ENCODE measurements around the gene EHD4.

Gene EHD4

DNA sequence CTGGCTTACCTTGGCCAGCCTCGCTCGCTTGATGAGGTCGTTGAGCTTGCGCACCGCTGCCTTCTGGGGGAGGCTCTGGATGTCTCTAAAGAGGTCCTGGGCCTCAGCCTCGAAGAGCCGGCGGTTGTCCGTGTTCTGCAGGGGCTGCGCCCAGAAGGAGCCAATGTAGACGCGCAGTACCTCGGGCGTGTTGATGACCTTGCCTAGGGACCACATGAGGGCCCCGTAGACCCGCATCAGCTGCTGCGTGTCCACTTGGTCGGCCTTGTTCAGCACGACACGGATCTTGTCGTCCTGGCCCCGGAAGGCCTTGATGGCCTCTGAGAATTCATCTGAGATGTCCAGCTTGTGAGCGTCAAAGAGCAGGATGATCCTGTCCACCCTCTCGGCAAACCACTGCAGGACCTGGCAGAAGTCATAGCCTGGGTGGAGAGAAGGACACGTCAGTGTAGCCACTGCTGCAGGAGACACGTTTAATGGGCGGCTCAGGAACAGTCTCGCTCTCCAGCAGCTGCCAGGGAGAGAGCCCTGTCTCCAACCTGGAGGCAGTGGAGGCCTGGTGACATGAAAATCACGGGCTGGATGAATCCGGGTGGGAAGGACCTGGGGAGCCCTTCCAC, 53.0 kb downstream of the EHD4 start:
- DNase-seq (ENCODE audit: low spot score) = no peak

DNA sequence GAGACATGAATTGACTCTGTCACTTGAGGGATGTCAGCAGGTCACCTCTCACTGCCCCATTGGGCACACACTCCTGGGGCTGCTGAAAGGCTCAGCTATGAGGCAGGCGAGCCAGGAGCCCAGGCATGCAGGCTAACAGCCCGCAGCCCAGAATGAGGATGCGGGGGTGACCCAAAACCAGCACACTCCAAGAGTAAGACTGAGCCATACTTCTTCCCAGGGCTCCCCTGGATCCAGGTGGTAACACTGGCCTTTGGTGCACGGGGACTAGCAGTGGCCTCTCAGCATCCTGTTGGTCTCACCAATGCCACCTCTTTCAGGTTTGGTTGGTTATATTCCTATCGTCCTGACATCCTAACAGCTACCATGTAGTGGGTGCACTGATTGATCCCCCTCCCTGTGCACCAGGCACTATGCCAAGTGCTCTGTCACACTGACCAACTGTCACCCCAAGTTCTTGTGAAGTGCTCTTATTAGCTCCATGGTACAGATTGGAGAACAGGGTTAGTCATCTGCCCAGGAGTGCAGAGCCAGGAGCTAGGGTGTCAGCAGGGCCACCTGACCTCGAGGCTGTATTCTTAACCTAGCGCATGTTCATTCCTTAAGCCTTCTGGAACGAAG, 53.7 kb downstream of the EHD4 start:
- DNase-seq (ENCODE audit: low spot score) = no peak

GRCh38 chr15:41917767-41918430, 54.5 kb downstream of the EHD4 start:
- peak; percentile 36 for DNase-seq (ENCODE audit: low spot score)

GRCh38 chr15:41915255-41915994, 56.9 kb downstream of the EHD4 start:
- no peak for DNase-seq (ENCODE audit: low spot score)

DNA sequence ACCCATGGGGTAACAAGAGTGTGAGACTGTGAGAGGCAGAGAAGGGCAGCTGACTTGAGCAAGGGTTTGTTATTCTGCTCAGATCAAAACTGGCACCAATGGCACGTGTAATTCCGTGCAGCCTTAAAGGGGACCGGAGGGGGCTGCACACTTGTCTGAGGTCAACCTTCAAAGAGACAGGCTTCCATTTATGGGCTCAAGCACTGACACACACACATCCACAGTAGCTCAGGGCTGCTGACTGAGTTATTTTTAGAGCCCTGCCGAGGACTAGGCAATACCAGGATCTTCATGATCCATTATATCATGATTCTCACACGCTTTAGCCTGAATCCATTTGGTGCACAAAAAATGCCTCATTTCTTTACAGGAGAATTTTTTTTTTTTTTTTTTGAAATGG, 57.9 kb downstream of the EHD4 start:
- no peak for DNase-seq (ENCODE audit: low spot score)

DNA sequence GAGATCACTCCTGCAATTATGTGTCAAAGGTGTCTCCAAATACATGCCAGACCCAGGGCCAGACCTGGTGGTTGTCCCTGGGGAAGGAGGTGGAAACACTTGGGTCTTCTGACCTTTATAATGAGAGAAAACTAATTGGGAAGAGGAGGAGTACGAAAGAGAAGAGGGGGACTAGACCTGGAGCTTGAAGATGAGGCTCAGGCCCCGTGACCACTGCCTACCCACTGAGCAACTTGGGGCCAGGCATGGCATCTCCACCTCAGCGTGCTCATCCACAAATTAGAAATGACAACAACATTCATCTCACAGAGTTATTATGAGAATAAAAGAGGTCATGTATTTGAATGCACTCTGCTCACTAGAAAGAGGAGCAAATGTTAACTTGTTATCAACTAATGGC, 59.1 kb downstream of the EHD4 start:
- no peak for DNase-seq (ENCODE audit: low spot score)

DNA sequence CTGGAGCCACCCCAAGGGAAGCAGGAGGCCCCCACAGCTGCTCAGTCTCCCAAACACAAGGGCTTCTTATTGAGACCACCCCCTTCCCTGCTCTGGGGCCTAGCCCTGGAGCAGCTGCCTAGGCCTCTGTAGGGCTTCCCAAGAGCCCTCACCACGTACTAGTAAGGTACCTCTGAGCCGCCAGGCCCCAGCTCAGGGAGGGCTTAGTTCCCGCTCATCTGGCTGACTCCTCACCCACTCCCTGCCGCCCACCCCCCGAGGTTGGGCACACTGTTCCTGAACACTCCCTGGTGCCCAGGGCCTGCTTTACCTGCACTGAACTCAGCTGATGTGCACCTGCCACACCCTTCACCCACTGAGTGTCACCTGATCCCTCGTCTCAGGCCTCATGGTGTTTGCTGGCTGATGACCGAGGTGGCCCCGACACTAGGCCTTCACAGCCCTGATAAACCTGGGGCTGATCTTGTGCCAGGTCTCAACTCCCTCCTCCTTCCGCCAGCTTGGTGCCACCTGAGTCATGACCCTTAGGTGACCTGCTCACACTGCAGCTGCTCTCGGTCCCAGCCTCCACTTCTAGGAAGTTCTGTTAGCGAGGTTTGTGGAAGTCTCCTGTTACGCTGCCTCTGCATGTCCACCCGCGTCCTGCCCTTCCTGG, 60.5 kb downstream of the EHD4 start:
- DNase-seq (ENCODE audit: low spot score) = no peak

- no peak for DNase-seq (ENCODE audit: low spot score)
Measured at GRCh38 chr15:41908736-41909461, 63.5 kb downstream of the EHD4 start.

- no peak for DNase-seq (ENCODE audit: low spot score)
Measured at GRCh38 chr15:41907141-41907540, 65.2 kb downstream of the EHD4 start.

DNA sequence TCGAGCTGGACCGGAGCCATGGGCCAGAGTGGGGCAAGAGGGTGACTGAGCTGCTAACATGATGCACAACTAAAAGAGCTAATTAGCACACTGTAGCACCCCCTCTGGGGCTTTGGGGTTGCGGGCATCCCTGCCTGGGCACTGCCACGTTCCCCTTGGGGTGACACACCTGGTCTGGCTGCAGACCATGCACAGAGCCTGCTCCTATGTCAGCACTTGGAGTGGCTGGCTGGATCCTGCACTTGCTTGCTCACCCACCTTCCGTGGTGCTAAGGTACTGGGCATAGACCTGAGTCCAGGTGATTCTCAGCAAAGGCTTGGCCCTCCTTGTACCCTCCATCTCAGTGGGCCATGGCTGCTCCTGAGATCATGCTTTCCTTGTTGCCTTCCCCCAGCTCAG, 65.7 kb downstream of the EHD4 start:
- DNase-seq (ENCODE audit: low spot score) = no peak

- no peak for DNase-seq (ENCODE audit: low spot score)
Measured at GRCh38 chr15:41905036-41905793, 67.1 kb downstream of the EHD4 start.

GRCh38 chr15:41904541-41905005, 67.8 kb downstream of the EHD4 start:
- peak; percentile 49 for DNase-seq (ENCODE audit: low spot score)

GRCh38 chr15:41903782-41904181, 68.6 kb downstream of the EHD4 start:
- no peak for DNase-seq (ENCODE audit: low spot score)

GRCh38 chr15:41901431-41901830, 70.9 kb downstream of the EHD4 start:
- no peak for DNase-seq (ENCODE audit: low spot score)

GRCh38 chr15:41900526-41901380, 71.6 kb downstream of the EHD4 start:
- no peak for DNase-seq (ENCODE audit: low spot score)

GRCh38 chr15:41899854-41900442, 72.4 kb downstream of the EHD4 start:
- DNase-seq (ENCODE audit: low spot score) = no peak

DNA sequence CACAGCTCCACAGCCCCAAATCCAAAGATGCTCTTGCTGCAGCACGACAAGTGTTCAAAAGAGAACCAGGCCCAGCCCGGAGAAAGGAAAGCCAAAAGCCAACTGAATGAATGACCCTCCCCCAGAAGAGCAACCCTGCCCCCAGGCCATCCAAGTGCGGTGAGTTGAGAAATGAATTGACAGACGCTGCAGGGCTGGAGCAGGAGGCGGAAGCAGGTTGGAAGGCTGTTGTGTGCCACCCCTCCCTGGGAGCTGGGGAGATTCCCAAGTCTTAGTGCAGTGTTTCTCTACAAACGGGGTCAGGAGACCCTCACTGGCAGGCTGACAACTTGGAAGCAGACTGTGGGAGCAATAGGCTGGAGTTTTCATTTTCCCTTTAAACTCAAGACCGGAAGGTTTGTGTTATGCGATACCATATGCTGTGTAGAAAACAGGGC, 75.0 kb downstream of the EHD4 start:
- no peak for DNase-seq (ENCODE audit: low spot score)

DNA sequence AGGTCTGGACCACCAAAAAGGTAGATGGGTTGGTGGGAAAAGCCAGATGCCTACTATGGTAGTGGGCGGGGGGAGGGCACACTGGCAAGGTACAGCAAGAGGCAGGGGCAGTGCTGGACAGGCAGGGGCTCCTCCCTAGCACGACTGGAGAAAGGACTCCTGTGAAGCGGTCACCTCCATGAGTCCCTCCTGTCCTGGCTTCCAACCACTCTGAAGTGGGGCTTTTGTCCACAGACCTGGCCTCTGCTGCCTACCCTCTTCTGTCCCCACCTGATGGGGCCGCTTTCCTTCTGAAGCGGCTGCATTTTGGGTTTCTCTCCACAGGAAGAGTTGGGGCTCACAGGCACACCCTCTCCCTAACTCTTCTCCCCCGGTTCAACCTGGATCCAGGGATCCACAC, 75.8 kb downstream of the EHD4 start:
- DNase-seq (ENCODE audit: low spot score) = no peak

DNA sequence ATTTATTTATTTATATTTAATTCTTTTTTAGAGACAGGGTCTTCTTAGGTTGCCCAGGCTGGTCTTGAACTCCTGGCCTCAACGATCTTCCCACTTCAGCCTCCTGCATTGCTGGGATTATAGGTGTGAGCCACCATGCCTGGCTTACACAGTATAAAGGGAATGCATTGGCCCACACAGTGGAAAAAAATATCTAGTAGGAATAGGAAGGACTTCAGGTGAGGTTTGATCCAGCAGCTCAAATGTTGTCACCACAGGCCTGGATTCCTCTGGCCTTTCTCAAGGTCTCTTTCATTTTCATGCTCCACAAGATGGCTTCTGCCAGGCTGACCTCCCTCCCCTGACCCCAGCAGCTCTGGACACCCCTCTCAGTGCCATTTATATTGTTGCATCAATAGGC, 76.4 kb downstream of the EHD4 start:
- DNase-seq (ENCODE audit: low spot score) = no peak
